GM21390 (cell line): ENCODE data around the gene TMEM269.
"Not testable (repeated sequence)": the region's sequence is repeated elsewhere in the genome, so short reads cannot be mapped to it uniquely, and the experiment has no call there.

Experiments used
- ATAC-seq: cut with Tn5 transposase; IDR thresholded peaks from one replicate; pipeline ENCODE4 v1.9.1; 2021; ENCODE audit not compliant: unreplicated experiment

Gene TMEM269

DNA sequence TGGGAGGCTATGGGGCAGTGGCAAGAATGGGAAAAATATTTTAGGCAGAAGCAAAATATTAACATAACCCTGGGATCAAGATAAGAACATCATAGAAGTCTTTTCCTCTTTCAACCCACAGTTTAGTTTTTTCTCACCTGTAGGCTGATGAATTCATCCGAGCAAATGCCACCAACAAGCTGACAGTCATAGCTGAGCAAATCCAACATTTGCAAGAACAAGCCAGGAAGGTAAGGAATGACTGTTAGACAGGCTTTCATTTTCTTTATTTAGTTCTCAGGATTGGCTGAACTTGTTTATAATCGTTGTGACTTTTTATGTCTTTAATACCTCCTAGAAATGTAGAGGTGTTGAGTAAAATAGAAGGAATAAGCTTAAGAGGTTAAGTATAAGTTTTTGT lies 11.4 kb upstream of the TMEM269 start:
- ATAC-seq: no peak

DNA sequence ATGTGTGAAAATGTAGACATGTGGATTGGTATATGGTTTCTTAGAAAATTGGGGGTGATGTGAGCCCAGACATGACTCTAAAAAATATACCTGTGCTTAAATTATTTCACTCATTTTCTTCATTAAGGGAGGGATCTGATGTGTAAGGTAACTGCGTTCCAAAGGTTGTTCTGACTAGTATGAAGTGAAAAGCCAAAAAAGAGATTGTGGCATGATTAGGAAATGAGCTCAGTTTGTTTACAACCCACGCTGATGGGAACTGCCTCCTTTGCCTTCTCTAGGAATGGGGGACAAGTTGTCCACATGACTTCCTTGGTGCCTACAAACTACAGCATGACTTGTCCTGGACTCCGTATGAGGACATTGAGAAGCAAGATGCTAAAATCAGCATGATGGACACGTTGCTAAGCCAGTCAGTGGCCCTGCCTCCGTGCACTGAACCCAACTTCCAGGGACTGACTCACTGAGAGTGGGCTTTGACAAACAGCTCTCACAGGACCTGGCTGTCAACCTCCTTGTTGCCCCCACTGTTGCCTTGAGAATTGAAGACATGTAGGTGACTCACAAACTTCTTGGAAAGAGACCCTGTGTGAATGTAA lies 9.8 kb upstream of the TMEM269 start:
- ATAC-seq: no peak

- ATAC-seq: no peak
These were observed 8.3 kb upstream of the TMEM269 start for GRCh38 chr1:42776502-42776901.

DNA sequence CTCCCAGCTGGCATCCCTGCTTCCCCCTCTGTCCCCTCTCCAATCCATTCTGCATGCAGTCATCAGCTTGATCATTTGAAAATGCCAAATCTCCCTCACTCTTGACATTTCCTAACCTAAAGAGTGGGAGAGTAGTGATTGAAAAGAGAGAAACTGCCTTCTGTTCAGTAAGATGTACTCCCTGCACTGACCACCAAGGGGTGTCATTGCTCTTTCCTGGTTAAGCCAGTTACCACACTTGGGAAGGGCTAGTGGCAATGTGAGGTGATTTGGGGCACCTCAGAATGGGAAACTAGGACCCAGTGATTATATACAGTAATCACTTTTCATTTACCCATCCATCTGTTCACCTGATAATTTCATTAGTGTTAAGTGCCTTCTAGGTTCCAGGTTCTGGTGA lies 6.9 kb upstream of the TMEM269 start:
- no peak for ATAC-seq

DNA sequence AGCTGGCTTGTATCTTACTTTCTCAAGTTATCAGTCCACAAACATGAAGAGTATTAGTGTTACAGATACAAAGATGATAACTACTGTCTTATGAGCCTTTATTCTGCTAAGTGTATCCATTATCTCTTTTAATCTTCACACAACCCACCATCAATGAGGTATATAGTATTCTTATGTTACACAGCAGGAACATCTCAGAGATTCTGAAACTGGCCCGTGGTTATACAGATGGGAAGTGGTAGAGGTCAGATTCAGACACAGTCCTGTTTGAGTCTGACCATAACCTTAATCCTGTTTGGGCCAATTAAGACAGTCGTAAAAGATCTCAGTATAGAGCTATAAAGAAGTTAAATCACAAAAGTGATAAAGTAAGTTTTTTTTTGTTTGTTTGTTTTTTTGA lies 5.1 kb upstream of the TMEM269 start:
- no peak for ATAC-seq

GRCh38 chr1:42780176-42780575 lies 4.6 kb upstream of the TMEM269 start:
- ATAC-seq: no peak

DNA sequence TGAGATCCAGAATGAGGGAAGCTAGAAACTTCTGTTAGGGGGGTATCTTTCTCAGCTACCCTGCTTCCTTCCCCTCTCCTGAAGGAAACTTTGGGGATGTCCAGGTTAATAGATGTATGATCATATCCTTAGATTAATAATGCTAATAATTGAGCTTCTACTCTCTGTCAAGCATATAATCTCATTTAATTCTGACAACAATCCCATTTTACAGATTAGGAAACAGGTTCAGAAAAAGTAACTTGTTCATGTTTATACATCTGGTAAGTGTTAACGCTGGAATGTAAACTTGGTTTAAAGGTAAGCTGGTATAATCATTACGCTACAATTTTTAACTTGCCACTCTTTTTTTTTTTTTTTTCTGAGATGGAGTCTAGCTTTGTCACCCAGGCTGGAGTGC lies 1.7 kb upstream of the TMEM269 start:
- ATAC-seq: no peak

GRCh38 chr1:42784547-42784945 lies 245 bp upstream of the TMEM269 start:
- no peak for ATAC-seq

DNA sequence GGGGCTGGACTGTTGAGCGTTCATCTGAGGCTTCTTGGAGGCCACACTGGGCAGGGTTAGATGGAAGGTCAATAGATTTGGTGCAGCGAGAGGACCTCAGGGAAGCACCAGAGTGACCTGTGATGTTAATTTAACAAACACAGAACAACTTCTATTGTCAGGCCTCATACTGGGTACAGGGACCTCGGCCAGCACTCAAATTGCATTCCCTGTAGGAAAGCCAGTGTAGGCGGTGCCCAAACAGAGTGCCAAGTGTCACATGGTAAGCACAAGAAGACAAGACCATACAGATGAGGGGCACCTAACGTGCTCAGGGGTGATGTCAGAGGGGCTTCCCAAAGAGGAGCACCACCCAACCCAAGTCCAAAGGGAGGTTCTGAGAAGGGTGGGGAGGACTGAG lies 1.3 kb downstream of the TMEM269 start:
- ATAC-seq: no peak

DNA sequence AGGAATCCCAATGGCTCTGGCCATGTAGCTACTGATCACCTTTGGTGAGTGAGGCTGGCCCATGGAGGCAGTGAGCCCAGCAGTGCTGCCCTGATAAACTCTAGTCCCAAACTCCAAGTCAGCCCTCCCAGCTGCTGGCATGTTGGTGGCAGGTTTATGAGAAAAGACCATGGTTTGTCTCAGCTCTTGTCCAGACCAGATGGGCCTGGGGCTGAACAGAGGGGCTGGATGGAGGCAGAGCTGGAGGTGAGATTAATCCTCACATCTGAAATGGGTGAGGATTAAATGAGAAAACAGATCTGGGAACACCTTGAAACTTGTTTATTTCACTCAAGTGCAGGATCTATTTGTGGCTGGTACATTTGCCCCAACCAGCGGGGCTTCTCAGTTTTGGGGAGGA lies 3.2 kb downstream of the TMEM269 start:
- ATAC-seq: no peak

GRCh38 chr1:42793824-42794223 lies 9.0 kb downstream of the TMEM269 start:
- ATAC-seq: no peak

GRCh38 chr1:42797414-42797813 lies 12.6 kb downstream of the TMEM269 start:
- no peak for ATAC-seq

- ATAC-seq: no peak
These were observed 13.2 kb downstream of the TMEM269 start for GRCh38 chr1:42797979-42798378.

- ATAC-seq: no peak
These were observed 17.2 kb downstream of the TMEM269 start for GRCh38 chr1:42801832-42802473.

DNA sequence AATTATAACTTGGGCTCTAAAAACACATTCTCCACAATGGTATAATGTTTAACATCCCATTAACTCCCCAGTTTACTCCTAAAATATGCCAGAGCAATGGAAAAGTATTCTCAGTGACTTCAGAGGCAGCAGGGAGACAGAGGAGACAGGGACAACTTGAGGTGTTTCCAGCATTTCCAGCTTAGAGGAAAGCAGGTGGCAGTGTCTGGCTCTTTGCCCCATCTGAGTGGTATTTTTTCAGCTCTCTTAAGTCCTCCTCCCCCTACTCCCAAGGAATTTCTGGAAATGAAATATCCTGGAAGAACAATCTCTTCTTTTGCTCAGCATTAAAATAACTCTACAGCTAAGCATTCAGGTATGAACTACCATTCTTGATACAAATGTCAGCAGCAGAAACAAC lies 21.4 kb downstream of the TMEM269 start:
- no peak for ATAC-seq

- no peak for ATAC-seq
These were observed 21.8 kb downstream of the TMEM269 start for GRCh38 chr1:42806593-42806992.

- ATAC-seq: no peak
These were observed 22.4 kb downstream of the TMEM269 start for GRCh38 chr1:42807056-42807668.

- not testable (repeated sequence) for ATAC-seq
These were observed 30.0 kb downstream of the TMEM269 start for GRCh38 chr1:42814815-42815214.

DNA sequence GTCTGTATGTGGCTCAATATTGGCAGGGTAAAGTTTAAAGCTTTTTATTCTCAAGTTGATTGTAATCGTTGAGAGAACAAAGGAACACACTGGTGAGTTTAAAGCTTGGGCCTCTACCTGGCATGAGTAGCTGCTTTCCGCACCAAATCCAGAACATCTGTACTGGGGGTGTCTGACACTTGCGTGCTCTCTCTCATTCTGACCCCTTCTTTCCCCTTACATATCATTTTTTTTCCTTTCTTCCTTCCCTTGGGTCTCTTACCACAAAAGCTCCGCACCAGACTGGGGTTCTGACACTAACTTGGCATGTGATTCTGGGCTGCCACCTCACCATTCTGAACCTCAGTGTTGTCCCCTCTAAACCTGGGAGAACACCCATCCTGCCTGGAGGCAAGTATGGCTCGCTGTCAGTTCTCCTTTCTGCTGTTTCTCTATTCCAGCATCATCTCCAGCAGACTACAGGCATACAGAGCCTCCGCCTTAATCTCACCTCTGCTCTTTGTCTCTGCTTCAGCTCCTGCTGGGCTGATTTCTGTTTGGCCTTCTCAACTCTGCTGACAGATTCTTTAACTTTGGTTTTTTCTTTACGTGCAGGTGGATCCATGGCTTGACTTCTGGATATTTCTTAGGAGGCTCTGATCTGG lies 31.3 kb downstream of the TMEM269 start:
- no peak for ATAC-seq

- ATAC-seq: peak; percentile 75
These were observed 32.0 kb downstream of the TMEM269 start, which contains the start of the genes ERMAP and SVBP for GRCh38 chr1:42816585-42817439. Gene ERMAP (plus strand): TSS chr1:42817122. CDS start chr1:42830449, 13,327 bp downstream. Gene SVBP (minus strand): TSS chr1:42817397. CDS start chr1:42816544, 853 bp downstream.

- ATAC-seq: no peak
These were observed 32.6 kb downstream of the TMEM269 start for GRCh38 chr1:42817440-42817767.
